H7 (cell line): ENCODE data around the gene DUS3L. TPM values are rescaled to one million over a fixed set of nuclear protein-coding genes. Genes with fewer than 3 reads are reported as not detected.

Experiments used
- DNase-seq: peaks from one replicate; pipeline ENCODE4 v3.0.0; 2012
- H3K27me3 ChIP-seq: 2 replicates; pipeline ENCODE4 v1.6.0; 2011; ENCODE audit warnings: mild to moderate bottlenecking, low read length; ENCODE audit not compliant: control insufficient read depth, insufficient read depth
- H3K36me3 ChIP-seq: replicated peaks from 2 replicates; pipeline ENCODE4 v1.5.1; 2011; ENCODE audit warnings: low read length; ENCODE audit not compliant: control insufficient read depth, insufficient read depth
- H3K4me3 ChIP-seq: 2 replicates; pipeline ENCODE4 v1.5.1; 2011; ENCODE audit warnings: low read depth, mild to moderate bottlenecking, control low read depth, low read length, moderate library complexity; ENCODE audit not compliant: insufficient read depth
- total RNA-seq: library from RNA; depleted of rRNA; stranded (reverse); fragments of >200 nt; shearing (Covaris generic); gene quantifications from 2 replicates; pipeline ENCODE4 v1.2.3, GENCODE V29; 2014

DUS3L gene
- total RNA-seq, 1 experiment from 2014 or later = 50.8 TPM

- peaks cover 10% of the 10 kb centered on the region for H3K27me3 ChIP-seq
- H3K36me3 ChIP-seq = no peaks in the 10 kb centered on the region
- no peak overlapping the region for H3K4me3 ChIP-seq
- no peak for DNase-seq
Observed at GRCh38 chr19:5809053-5809452, 18.1 kb upstream of the DUS3L start.

- Histone ChIP-seq H3K27me3 (peaks cover 14% of the 10 kb centered on the region), H3K4me3 (no peak overlapping the region), H3K36me3 (no peaks in the 10 kb centered on the region)
- DNase-seq = no peak
Observed at GRCh38 chr19:5808120-5808816, 17.3 kb upstream of the DUS3L start.

GRCh38 chr19:5806905-5807304 is 15.9 kb upstream of the DUS3L start:
- DNase-seq = no peak
- no peak overlapping the region for H3K4me3 ChIP-seq
- H3K27me3 ChIP-seq = peaks cover 17% of the 10 kb centered on the region
- no peaks in the 10 kb centered on the region for H3K36me3 ChIP-seq

- Histone ChIP-seq H3K36me3 (no peaks in the 10 kb centered on the region), H3K4me3 (no peak overlapping the region), H3K27me3 (peaks cover 17% of the 10 kb centered on the region)
- DNase-seq = no peak
Observed at GRCh38 chr19:5806133-5806489, 15.1 kb upstream of the DUS3L start.

- H3K36me3 ChIP-seq = no peaks in the 10 kb centered on the region
- peak overlapping the region; percentile 50 for H3K4me3 ChIP-seq
- DNase-seq = peak; percentile 98
- peaks cover 17% of the 10 kb centered on the region for H3K27me3 ChIP-seq
Observed at GRCh38 chr19:5805462-5806132, 14.6 kb upstream of the DUS3L start.

GRCh38 chr19:5804516-5805461 is 13.8 kb upstream of the DUS3L start, which contains the start of gene NRTN:
Gene NRTN, plus strand, starts transcription at chr19:5805067. Its CDS starts 19,099 bp downstream, at chr19:5824166.
- peaks cover 17% of the 10 kb centered on the region for H3K27me3 ChIP-seq
- no peaks in the 10 kb centered on the region for H3K36me3 ChIP-seq
- peak; percentile 98 for DNase-seq
- peak within 1 kb of the TSS; percentile 50 for H3K4me3 ChIP-seq

GRCh38 chr19:5803752-5804515 is 13.0 kb upstream of the DUS3L start:
- peak overlapping the region; percentile 32 for H3K4me3 ChIP-seq
- H3K27me3 ChIP-seq = peaks cover 17% of the 10 kb centered on the region
- H3K36me3 ChIP-seq = no peaks in the 10 kb centered on the region
- peak; percentile 100 for DNase-seq

GRCh38 chr19:5803441-5803751 is 12.4 kb upstream of the DUS3L start:
- peaks cover 17% of the 10 kb centered on the region for H3K27me3 ChIP-seq
- no peaks in the 10 kb centered on the region for H3K36me3 ChIP-seq
- peak overlapping the region; percentile 25 for H3K4me3 ChIP-seq
- DNase-seq = no peak

GRCh38 chr19:5801796-5802619 is 11.0 kb upstream of the DUS3L start:
- Histone ChIP-seq H3K27me3 (peaks cover 17% of the 10 kb centered on the region), H3K4me3 (no peak overlapping the region), H3K36me3 (no peaks in the 10 kb centered on the region)
- peak; percentile 91 for DNase-seq

GRCh38 chr19:5800361-5801270 is 9.7 kb upstream of the DUS3L start:
- Histone ChIP-seq H3K4me3 (no peak overlapping the region), H3K36me3 (no peaks in the 10 kb centered on the region), H3K27me3 (peaks cover 17% of the 10 kb centered on the region)
- no peak for DNase-seq

- Histone ChIP-seq H3K27me3 (peaks cover 11% of the 10 kb centered on the region), H3K4me3 (no peak overlapping the region), H3K36me3 (no peaks in the 10 kb centered on the region)
- DNase-seq = peak; percentile 52
Observed at GRCh38 chr19:5799247-5800241, 8.6 kb upstream of the DUS3L start.

- Histone ChIP-seq H3K36me3 (no peaks in the 10 kb centered on the region), H3K4me3 (no peak overlapping the region), H3K27me3 (peaks cover 3% of the 10 kb centered on the region)
- DNase-seq = no peak
Observed at GRCh38 chr19:5798244-5798643, 7.3 kb upstream of the DUS3L start.
